Left lung (tissue), 10 donors: ENCODE measurements around the gene ATAD3B. TPM values are rescaled to one million over a fixed set of nuclear protein-coding genes. Genes with fewer than 3 reads are reported as not detected.
"Not testable (repeated sequence)": the region's sequence is repeated elsewhere in the genome, so short reads cannot be mapped to it uniquely, and the experiment has no call there.

Source experiments
- ATAC-seq: fragments of 200-7000 bp; cut with Tn5 transposase; one replicate; pipeline ENCODE4 v1.9.1; 2020; ENCODE audit warnings: moderate library complexity
- DNase-seq, 4 donors: peaks; one replicate each; pipeline ENCODE4 v3.0.0-alpha.2; 2013 to 2020
- H3K27ac ChIP-seq, 2 donors: fragments of 200-600 bp; sonication (generic) in 1 of 2; one replicate each; pipeline versions ENCODE4 v1.5.0 to v1.8.0; 2020 to 2021
- H3K27me3 ChIP-seq, 2 donors: fragments of 200-600 bp; sonication (generic) in 1 of 2; one replicate each; pipeline versions ENCODE4 v1.5.0 to v1.8.0; 2020 to 2021
- H3K36me3 ChIP-seq, 2 donors: fragments of 200-600 bp; sonication (generic) in 1 of 2; one replicate each; pipeline versions ENCODE4 v1.5.0 to v1.8.0; 2020 to 2021
- H3K4me1 ChIP-seq, 2 donors: fragments of 200-600 bp; one replicate each; pipeline ENCODE4 v1.8.0; 2021
- H3K4me3 ChIP-seq, 2 donors: fragments of 200-600 bp; sonication (generic) in 1 of 2; one replicate each; pipeline versions ENCODE4 v1.5.0 to v1.8.0; 2020 to 2021; ENCODE audit warnings: mild to moderate bottlenecking in 1 of 2
- H3K9me3 ChIP-seq, 2 donors: fragments of 200-600 bp; sonication (generic) in 1 of 2; one replicate each; pipeline versions ENCODE4 v1.5.0 to v1.8.0; 2020 to 2021
- intact Hi-C, 2 donors: fragments of 100-400 bp; cut with DNase I; formaldehyde crosslinking; loops; one replicate each; pipeline versions ENCODE4 v1.11.2 to v1.14.2; 2022
- polyA plus RNA-seq, 6 donors: library from polyadenylated mRNA; unstranded; fragments of 120-200 nt; gene quantifications; one replicate each; pipeline ENCODE4 v1.2.1, GENCODE V29; 2013; ENCODE audit not compliant: insufficient read length in 6 of 6
- total RNA-seq, 2 donors: library from RNA; stranded (reverse); fragmentation: NEBNext Ultra II Directional; extraction: Animal tissue kit (Norgen Biotek cat#: 25700); gene quantifications; one replicate each; pipeline ENCODE4 v1.2.1, GENCODE V29; 2021
- TF ChIP-seq, protein P1 (sequence below), 2 donors: fragments of 200-600 bp; sonication (generic) in 1 of 2; IDR thresholded peaks; one replicate each; pipeline versions ENCODE4 v1.5.0 to v1.8.0; 2021; ENCODE audit warnings: antibody characterized with exemption in 2 of 2
- donor health status: DM: no; HTN: yes; CAD: no.
- donor health status: DM: no; HTN: no; CAD: no.

The ATAD3B gene
- total and polyA plus RNA-seq, 8 donors, result 14.5 to 30.7 (median 18.9) TPM

- Histone ChIP-seq H3K4me3 (no peak overlapping the region), H3K36me3 (peaks cover 0 to 89% of the 10 kb centered on the region in 2 donors), H3K27me3 (no peaks in the 10 kb centered on the region), H3K9me3 (no peaks in the 10 kb centered on the region), H3K4me1 (no peaks in the 10 kb centered on the region), H3K27ac (no peak overlapping the region)
- ATAC-seq (no peak), DNase-seq (no peak)
- intact Hi-C loops, result no loop called here
- TF ChIP-seq, protein P1, sequence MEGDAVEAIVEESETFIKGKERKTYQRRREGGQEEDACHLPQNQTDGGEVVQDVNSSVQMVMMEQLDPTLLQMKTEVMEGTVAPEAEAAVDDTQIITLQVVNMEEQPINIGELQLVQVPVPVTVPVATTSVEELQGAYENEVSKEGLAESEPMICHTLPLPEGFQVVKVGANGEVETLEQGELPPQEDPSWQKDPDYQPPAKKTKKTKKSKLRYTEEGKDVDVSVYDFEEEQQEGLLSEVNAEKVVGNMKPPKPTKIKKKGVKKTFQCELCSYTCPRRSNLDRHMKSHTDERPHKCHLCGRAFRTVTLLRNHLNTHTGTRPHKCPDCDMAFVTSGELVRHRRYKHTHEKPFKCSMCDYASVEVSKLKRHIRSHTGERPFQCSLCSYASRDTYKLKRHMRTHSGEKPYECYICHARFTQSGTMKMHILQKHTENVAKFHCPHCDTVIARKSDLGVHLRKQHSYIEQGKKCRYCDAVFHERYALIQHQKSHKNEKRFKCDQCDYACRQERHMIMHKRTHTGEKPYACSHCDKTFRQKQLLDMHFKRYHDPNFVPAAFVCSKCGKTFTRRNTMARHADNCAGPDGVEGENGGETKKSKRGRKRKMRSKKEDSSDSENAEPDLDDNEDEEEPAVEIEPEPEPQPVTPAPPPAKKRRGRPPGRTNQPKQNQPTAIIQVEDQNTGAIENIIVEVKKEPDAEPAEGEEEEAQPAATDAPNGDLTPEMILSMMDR (IDR thresholded peaks at IDR 0.05), result no peak
Measured at GRCh38 chr1:1482856-1483255, 11.3 kb downstream of the ATAD3B start.

DNA sequence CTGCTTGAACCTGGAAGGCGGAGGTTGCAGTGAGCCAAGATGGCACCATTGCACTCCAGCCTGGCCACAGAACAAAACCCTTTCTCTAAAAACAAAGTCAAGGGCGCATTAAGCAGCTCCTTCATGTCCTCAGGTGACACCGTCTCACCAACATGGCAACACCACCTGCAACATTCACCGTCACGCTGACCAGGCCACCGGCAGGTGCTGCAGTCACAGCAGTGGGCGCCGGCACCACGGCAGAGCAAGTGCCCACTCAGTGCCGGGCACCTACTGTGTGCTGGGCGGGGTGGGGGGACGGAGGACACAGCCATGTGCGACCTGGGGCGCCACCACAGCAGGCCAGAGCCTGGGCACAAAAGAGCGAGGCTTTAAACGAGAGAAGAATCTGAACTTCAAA lies 12.1 kb downstream of the ATAD3B start:
- no peaks in the 10 kb centered on the region for H3K4me1 ChIP-seq
- intact Hi-C loops, result no loop called here
- H3K27ac ChIP-seq, result no peak overlapping the region
- TF ChIP-seq, protein P1 (IDR thresholded peaks at IDR 0.05), result no peak
- DNase-seq (no peak), ATAC-seq (no peak)
- no peak overlapping the region for H3K4me3 ChIP-seq
- H3K27me3 ChIP-seq, result no peaks in the 10 kb centered on the region
- peaks cover 0 to 91% of the 10 kb centered on the region in 2 donors for H3K36me3 ChIP-seq
- no peaks in the 10 kb centered on the region for H3K9me3 ChIP-seq

- DNase-seq, ATAC-seq, H3K9me3 ChIP-seq, H3K27me3 ChIP-seq, H3K4me1 ChIP-seq, H3K27ac ChIP-seq, H3K4me3 ChIP-seq, intact Hi-C loops: not testable (repeated sequence)
- H3K36me3 ChIP-seq, result peaks cover 0 to 93% of the 10 kb centered on the region in 2 donors
Measured at GRCh38 chr1:1484976-1485750, 13.6 kb downstream of the ATAD3B start.

- peaks cover 0 to 93% of the 10 kb centered on the region in 2 donors for H3K36me3 ChIP-seq
- H3K9me3 ChIP-seq, H3K4me1 ChIP-seq, DNase-seq, H3K27me3 ChIP-seq, H3K27ac ChIP-seq, ATAC-seq, H3K4me3 ChIP-seq, intact Hi-C loops: not testable (repeated sequence)
Measured at GRCh38 chr1:1485755-1486317, 14.3 kb downstream of the ATAD3B start.

DNA sequence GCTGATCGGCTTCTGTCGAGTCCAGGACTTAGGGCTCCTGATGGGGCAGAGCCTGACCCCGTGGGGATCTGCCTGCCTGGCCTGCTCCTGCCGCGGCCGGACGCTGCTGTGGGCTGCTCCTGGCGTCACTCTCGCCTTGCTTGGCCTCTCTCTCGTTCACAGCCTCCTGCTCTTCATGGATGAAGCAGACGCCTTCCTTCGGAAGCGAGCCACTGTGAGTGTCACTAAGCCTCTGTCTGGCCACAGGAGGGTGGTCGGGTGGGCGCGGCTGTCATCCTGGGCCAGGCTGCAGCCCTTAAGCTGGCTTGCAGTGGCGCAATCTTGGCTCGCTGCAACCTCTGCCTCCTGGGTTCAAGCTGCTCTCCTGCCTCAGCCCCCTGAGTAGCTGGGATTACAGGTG lies 16.1 kb downstream of the ATAD3B start:
- Histone ChIP-seq H3K4me3 (no peak overlapping the region), H3K27me3 (no peaks in the 10 kb centered on the region), H3K4me1 (no peaks in the 10 kb centered on the region), H3K27ac (no peak overlapping the region), H3K9me3 (peaks cover 0 to 8% of the 10 kb centered on the region in 2 donors), H3K36me3 (peaks cover 0 to 98% of the 10 kb centered on the region in 2 donors)
- intact Hi-C loops, result no loop called here
- DNase-seq, result no peak
- TF ChIP-seq, protein P1 (IDR thresholded peaks at IDR 0.05), result no peak
- ATAC-seq, result no peak

GRCh38 chr1:1489231-1489630 lies 17.7 kb downstream of the ATAD3B start:
- TF ChIP-seq, protein P1 (IDR thresholded peaks at IDR 0.05), result no peak
- H3K27ac ChIP-seq, result no peak overlapping the region
- H3K36me3 ChIP-seq, result peaks cover 0 to 98% of the 10 kb centered on the region in 2 donors
- H3K9me3 ChIP-seq, result peaks cover 0 to 20% of the 10 kb centered on the region in 2 donors
- ATAC-seq (no peak), DNase-seq (no peak)
- H3K4me3 ChIP-seq, result no peak overlapping the region
- H3K4me1 ChIP-seq, result no peaks in the 10 kb centered on the region
- intact Hi-C loops, result no loop called here
- H3K27me3 ChIP-seq, result no peaks in the 10 kb centered on the region
